ENCODE data around the gene UBE2L5. TPM values are rescaled to one million over a fixed set of nuclear protein-coding genes. Genes with fewer than 3 reads are reported as not detected.
A peak's percentile ranks its signal among the peaks of the same experiment; 100 is the strongest.

Gene UBE2L5
- total RNA-seq, 4 donors from 2014 or later = 0.31 TPM; not detected in 3

DNA sequence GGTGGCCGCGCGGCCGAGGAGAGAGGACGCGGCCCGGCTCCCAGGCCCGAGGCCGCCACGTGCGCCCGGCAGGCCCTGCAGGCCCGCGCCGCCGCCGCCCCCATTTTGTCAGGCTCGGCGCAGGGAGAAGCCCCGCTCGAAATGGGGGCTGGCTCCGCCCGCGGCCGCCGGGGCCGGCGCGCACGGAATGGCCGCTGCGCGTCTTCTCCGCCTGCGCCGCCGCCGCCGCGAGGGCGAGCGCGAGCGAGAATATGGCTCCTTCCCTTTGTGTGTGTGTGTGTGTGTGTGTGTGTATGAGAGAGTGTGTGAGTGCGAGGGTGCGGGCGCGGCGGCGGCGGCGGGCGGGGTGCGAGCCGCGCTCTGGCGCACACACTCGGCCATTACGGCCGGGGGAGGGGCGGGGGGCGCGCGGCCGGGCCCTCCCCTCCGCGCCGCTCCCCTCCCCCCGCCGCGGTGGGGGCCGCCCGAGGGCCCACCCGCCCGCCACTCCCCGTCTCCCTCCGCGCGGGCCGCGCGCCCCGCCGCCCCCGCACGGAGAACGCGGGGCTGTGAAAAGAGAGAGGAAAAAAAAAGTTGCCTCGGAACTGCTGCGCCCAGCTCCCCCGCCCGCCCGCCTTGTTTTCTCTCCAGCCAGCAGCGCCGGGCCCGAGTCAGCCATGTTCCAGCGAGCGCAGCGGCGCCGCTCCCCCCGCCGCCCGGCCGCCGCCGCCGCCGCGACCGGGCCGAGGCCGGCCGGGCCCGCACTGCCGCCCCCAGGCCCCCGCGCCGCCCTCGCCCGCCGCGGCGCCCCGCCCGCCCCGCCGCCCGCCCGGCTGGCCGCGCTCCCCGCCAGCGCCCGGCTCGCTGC lies 42.4 kb downstream of the UBE2L5 start:
- peak; percentile 52 to 71 for TF ChIP-seq POLR2A (IDR thresholded peaks at IDR 0.05)
- TF ChIP-seq, protein P1, sequence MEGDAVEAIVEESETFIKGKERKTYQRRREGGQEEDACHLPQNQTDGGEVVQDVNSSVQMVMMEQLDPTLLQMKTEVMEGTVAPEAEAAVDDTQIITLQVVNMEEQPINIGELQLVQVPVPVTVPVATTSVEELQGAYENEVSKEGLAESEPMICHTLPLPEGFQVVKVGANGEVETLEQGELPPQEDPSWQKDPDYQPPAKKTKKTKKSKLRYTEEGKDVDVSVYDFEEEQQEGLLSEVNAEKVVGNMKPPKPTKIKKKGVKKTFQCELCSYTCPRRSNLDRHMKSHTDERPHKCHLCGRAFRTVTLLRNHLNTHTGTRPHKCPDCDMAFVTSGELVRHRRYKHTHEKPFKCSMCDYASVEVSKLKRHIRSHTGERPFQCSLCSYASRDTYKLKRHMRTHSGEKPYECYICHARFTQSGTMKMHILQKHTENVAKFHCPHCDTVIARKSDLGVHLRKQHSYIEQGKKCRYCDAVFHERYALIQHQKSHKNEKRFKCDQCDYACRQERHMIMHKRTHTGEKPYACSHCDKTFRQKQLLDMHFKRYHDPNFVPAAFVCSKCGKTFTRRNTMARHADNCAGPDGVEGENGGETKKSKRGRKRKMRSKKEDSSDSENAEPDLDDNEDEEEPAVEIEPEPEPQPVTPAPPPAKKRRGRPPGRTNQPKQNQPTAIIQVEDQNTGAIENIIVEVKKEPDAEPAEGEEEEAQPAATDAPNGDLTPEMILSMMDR (IDR thresholded peaks at IDR 0.05) = peak in 2 of 4 experiments; percentile 5 to 17
- TF ChIP-seq POLR2AphosphoS5 (IDR thresholded peaks at IDR 0.05) = peak; percentile 13
- no peak for TF ChIP-seq EP300 (IDR thresholded peaks at IDR 0.05)
- Histone ChIP-seq H3K36me3 (peaks cover 0 to 15% of the 10 kb centered on the region in 2 donors), H3K4me1 (peaks cover 11 to 34% (median 14%) of the 10 kb centered on the region in 3 donors), H3K4me3 (peak overlapping the region; percentile 73 to 97), H3K27ac (peak overlapping the region; percentile 89 to 100 (median 96)), H3K9me3 (no peaks in the 10 kb centered on the region), H3K27me3 (no peaks in the 10 kb centered on the region)
- ATAC-seq = peak; percentile 73
- no CpG with 5 or more reads among the region's 136 CpGs for WGBS, 2 donors (ENCODE audit: low coverage in 1 of 2)

DNA sequence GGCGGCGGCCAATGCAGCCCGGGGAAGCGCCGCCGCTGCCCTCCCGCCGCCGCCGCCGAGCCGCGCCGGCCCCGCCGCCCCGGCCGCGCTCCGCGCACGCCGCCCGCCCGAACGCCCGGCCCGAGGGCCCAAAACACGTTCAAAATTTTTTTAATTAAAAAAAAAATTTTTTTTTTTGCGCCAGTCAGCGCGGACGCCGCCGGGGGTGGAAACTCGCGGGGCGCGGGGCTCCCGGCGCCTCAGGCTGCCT lies 43.0 kb downstream of the UBE2L5 start:
- ATAC-seq = no peak
- no peaks in the 10 kb centered on the region for H3K9me3 ChIP-seq
- 0% methylated on average over 10 of the region's 41 CpGs; no CpG with 5 or more reads in 1 of the 2 donors for WGBS, 2 donors (ENCODE audit: low coverage in 1 of 2)

DNA sequence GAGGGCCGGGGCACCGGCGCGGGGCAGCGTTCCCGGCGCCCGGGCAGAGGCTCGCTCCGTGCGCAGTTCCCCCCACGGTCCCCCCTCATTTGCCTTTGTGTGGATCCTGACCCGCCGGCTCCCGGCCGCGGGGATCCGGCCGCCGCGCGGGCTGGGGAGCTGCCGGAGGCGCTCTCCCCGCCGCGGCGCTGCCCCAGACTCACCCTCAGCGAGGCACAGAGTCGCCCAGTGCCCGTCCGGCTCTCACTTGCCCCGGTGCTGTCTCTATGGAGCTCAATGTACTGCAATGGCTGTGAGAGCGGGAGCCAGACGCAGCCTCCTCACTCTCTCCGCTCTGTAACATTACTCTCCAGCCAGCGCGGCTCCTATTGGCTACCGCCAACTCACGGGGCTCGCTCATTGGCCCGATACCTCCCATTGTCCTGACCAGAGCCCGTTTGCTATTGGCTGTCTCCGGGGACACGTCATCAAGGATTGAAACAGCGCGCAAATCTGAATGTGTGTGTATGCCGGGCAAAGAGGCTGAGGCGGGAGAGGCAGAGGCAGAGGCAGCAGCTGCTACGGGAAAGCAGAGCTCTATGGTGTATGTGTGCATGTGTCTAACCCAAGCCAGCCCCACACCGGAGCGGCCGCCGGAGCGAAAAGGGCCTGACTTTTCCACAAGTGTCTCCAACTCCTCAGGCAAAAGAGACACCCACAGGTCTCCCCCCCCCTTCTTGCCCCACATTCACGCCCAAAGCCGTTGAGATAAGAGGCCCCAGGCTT lies 43.5 kb downstream of the UBE2L5 start, which contains the start of gene HMGB1:
Gene HMGB1, minus strand, starts transcription at position 344 of the 765 bp plus-strand sequence. CDS start 2,256 bp downstream, outside the sequence.
- 0% methylated on average over 1 to 4 of the region's 57 CpGs for WGBS, 2 donors (ENCODE audit: low coverage in 1 of 2)

More for the DNA sequence above, 43.0 kb downstream of the UBE2L5 start:
- peak overlapping the region; percentile 98 to 100 (median 100) for H3K27ac ChIP-seq
- no peaks in the 10 kb centered on the region for H3K27me3 ChIP-seq
- peaks cover 0 to 15% of the 10 kb centered on the region in 2 donors for H3K36me3 ChIP-seq
- TF ChIP-seq EP300 (IDR thresholded peaks at IDR 0.05) (no peak), POLR2AphosphoS5 (IDR thresholded peaks at IDR 0.05) (no peak), POLR2A (IDR thresholded peaks at IDR 0.05) (no peak)
- TF ChIP-seq, protein P1 (IDR thresholded peaks at IDR 0.05) = no peak
- peaks cover 11 to 32% (median 14%) of the 10 kb centered on the region in 3 donors for H3K4me1 ChIP-seq
- H3K4me3 ChIP-seq = peak overlapping the region; percentile 78 to 97

DNA sequence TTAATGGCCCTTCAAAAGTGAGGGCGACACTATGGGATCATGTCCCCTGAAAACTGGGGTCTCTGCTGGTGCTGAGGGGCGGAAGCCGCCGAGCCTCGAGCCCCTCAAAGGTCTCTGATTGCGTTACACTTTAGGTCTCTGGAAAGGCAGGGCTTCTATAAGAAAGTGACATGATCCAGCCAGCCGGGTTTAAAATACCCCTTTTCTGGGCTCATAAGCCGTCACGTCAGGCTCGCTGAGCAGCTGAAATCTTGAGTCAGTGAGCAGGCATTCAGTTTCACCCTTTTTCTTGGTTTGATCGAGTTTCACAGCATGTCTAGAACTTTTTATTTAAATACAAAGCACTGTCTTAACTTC lies 44.0 kb downstream of the UBE2L5 start:
- no peak overlapping the region for H3K27ac ChIP-seq
- no peak overlapping the region for H3K4me3 ChIP-seq
- H3K36me3 ChIP-seq = peaks cover 0 to 15% of the 10 kb centered on the region in 2 donors
- no peak for ATAC-seq
- WGBS, 2 donors (ENCODE audit: low coverage in 1 of 2) = 7 to 15% methylated on average over 5 of the region's 11 CpGs
- peaks cover 11 to 30% (median 14%) of the 10 kb centered on the region in 3 donors for H3K4me1 ChIP-seq
- H3K27me3 ChIP-seq = no peaks in the 10 kb centered on the region
- TF ChIP-seq POLR2AphosphoS5 (IDR thresholded peaks at IDR 0.05) (no peak), EP300 (IDR thresholded peaks at IDR 0.05) (no peak), POLR2A (IDR thresholded peaks at IDR 0.05) (no peak)
- TF ChIP-seq, protein P1 (IDR thresholded peaks at IDR 0.05) = no peak
- no peaks in the 10 kb centered on the region for H3K9me3 ChIP-seq

More for the DNA sequence above, 43.5 kb downstream of the UBE2L5 start, which contains the start of gene HMGB1:
- peaks cover 0 to 15% of the 10 kb centered on the region in 2 donors for H3K36me3 ChIP-seq
- H3K4me3 ChIP-seq = peak within 1 kb of the TSS; percentile 78 to 97
- peak within 1 kb of the TSS; percentile 98 to 100 (median 100) for H3K27ac ChIP-seq
- TF ChIP-seq POLR2AphosphoS5 (IDR thresholded peaks at IDR 0.05) (peak; percentile 99), EP300 (IDR thresholded peaks at IDR 0.05) (no peak), POLR2A (IDR thresholded peaks at IDR 0.05) (peak; percentile 98)
- TF ChIP-seq, protein P1 (IDR thresholded peaks at IDR 0.05) = peak in 3 of 4 experiments; percentile 12 to 33 (median 26)
- peak; percentile 96 for ATAC-seq
- H3K27me3 ChIP-seq = no peaks in the 10 kb centered on the region
- peaks cover 11 to 32% (median 14%) of the 10 kb centered on the region in 3 donors for H3K4me1 ChIP-seq
- H3K9me3 ChIP-seq = no peaks in the 10 kb centered on the region
